ENCODE results near the gene HINFP.

Gene HINFP

GRCh38 chr11:119149786-119150275 is 28.5 kb downstream of the HINFP start:
- TF ChIP-seq, protein P1, sequence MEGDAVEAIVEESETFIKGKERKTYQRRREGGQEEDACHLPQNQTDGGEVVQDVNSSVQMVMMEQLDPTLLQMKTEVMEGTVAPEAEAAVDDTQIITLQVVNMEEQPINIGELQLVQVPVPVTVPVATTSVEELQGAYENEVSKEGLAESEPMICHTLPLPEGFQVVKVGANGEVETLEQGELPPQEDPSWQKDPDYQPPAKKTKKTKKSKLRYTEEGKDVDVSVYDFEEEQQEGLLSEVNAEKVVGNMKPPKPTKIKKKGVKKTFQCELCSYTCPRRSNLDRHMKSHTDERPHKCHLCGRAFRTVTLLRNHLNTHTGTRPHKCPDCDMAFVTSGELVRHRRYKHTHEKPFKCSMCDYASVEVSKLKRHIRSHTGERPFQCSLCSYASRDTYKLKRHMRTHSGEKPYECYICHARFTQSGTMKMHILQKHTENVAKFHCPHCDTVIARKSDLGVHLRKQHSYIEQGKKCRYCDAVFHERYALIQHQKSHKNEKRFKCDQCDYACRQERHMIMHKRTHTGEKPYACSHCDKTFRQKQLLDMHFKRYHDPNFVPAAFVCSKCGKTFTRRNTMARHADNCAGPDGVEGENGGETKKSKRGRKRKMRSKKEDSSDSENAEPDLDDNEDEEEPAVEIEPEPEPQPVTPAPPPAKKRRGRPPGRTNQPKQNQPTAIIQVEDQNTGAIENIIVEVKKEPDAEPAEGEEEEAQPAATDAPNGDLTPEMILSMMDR (IDR thresholded peaks at IDR 0.05): no peak

DNA sequence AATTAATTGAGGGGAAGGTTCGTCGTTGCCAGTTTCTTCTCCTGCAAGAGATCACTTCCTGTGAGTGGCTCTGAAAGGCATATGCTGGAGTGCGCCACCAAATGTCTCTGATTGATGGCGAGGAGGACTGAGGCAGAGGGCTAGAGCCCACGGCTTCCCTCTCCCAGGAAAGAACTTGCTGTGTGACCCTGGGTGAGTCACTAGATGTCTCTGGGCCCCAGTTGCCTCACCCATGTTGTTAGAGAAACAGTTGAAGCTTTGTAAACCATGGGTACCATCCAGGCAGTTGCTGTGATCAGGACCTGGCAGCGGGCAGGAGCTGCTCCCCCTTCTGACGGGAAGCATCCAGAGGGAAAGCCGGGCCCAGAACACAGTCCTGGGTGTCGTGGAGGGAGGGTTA is 30.7 kb downstream of the HINFP start:
- TF ChIP-seq, protein P1 (IDR thresholded peaks at IDR 0.05): no peak

GRCh38 chr11:119152604-119153003 is 31.2 kb downstream of the HINFP start:
- TF ChIP-seq, protein P1 (IDR thresholded peaks at IDR 0.05): no peak

- TF ChIP-seq, protein P1 (IDR thresholded peaks at IDR 0.05): no peak
These were observed 31.9 kb downstream of the HINFP start for GRCh38 chr11:119153049-119153818.

DNA sequence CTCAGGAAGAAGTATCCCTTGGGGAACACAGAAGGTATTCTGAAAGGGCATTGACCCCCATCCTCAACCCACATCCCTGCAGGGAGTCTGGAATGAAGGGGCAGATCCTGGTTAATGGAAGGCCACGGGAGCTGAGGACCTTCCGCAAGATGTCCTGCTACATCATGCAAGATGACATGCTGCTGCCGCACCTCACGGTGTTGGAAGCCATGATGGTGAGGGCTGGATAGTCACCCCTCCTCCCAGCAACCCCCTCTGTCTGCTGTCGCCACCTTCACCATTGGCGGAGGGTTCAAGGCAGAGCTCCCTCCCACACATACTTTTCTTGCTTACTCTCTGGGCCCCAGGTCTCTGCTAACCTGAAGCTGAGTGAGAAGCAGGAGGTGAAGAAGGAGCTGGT is 32.8 kb downstream of the HINFP start:
- TF ChIP-seq, protein P1 (IDR thresholded peaks at IDR 0.05): no peak

DNA sequence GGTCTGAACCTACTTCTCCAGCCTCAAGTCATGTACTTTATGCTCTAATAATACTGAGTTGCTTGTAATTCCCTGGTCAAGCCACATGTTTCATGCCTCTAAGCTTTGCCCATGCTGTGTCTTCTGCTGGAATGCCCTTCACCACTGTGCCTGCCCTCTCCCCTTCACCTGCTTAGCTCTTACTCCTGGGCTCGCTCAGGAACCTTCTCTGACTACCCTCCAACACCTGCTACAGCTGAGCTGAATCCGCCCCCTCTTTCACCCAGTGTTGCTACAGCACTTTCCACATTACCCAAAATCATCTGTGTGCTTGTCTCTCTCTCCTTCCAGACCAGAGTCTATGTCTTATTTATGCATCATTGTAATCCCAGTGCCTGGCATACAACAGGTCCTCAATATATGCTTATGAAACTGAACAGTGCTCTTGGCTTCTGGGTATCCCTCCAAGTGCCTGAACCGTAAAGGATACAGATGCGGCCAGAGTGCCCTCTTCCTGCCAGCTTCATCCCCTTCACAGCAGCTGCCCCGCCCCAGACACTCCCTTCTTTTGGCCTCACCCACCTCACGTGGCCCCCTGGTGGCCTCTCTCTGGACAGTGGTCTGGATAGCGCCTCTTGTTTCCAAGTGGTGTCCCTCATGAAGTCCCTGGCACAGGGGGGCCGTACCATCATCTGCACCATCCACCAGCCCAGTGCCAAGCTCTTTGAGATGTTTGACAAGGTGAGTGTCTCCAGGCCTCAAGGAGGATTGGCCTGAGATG is 34.5 kb downstream of the HINFP start:
- TF ChIP-seq, protein P1 (IDR thresholded peaks at IDR 0.05): no peak

GRCh38 chr11:119156496-119156895 is 35.1 kb downstream of the HINFP start:
- TF ChIP-seq, protein P1 (IDR thresholded peaks at IDR 0.05): no peak
